ENCODE data around the gene HAS3.
"Not testable (repeated sequence)": the region's sequence is repeated elsewhere in the genome, so short reads cannot be mapped to it uniquely, and the experiment has no call there.

The HAS3 gene

GRCh38 chr16:69116906-69117305 lies 11.5 kb downstream of the HAS3 start:
- Mint-ChIP-seq H3K27ac (no peak overlapping the region), H3K27me3 (no peaks in the 10 kb centered on the region), H3K4me3 (no peak overlapping the region), H3K36me3 (ENCODE audit: low read depth) (peaks cover 100% of the 10 kb centered on the region), H3K9me3 (no peaks in the 10 kb centered on the region), H3K4me1 (ENCODE audit: low read depth) (peaks cover 5% of the 10 kb centered on the region)
- intact Hi-C loops (cut with micrococcal nuclease), result no loop called here

DNA sequence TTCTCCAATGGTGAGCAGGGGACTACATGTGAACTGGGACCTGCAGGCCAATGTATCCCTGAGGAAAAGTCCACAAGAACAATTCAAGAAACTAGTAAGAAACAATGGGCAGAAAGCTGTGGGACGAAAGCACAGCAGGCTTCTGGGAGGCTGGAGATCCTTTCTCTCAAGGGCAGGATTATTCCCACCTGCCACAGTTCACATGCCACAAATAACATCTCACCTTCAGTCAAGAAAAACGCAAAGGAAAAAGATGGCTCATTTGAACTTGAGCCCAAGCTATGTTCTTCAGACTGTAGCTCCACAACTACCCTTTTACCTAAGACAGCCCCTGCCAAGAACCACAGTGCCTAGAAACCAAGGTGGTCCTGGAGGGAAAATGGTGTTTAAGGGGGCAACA lies 13.0 kb downstream of the HAS3 start:
- intact Hi-C loops (cut with micrococcal nuclease), result no loop called here
- H3K36me3 Mint-ChIP-seq (ENCODE audit: low read depth), result peaks cover 95% of the 10 kb centered on the region
- no peak overlapping the region for H3K27ac Mint-ChIP-seq
- no peaks in the 10 kb centered on the region for H3K4me1 Mint-ChIP-seq (ENCODE audit: low read depth)
- H3K9me3 Mint-ChIP-seq, result no peaks in the 10 kb centered on the region
- no peak overlapping the region for H3K4me3 Mint-ChIP-seq
- H3K27me3 Mint-ChIP-seq, result no peaks in the 10 kb centered on the region

- no peaks in the 10 kb centered on the region for H3K27me3 Mint-ChIP-seq
- no peaks in the 10 kb centered on the region for H3K9me3 Mint-ChIP-seq
- H3K4me1 Mint-ChIP-seq (ENCODE audit: low read depth), result no peaks in the 10 kb centered on the region
- H3K36me3 Mint-ChIP-seq (ENCODE audit: low read depth), result peaks cover 89% of the 10 kb centered on the region
- intact Hi-C loops (cut with micrococcal nuclease), result no loop called here
- no peak overlapping the region for H3K4me3 Mint-ChIP-seq
- no peak overlapping the region for H3K27ac Mint-ChIP-seq
Measured at GRCh38 chr16:69118994-69119393, 13.5 kb downstream of the HAS3 start.

DNA sequence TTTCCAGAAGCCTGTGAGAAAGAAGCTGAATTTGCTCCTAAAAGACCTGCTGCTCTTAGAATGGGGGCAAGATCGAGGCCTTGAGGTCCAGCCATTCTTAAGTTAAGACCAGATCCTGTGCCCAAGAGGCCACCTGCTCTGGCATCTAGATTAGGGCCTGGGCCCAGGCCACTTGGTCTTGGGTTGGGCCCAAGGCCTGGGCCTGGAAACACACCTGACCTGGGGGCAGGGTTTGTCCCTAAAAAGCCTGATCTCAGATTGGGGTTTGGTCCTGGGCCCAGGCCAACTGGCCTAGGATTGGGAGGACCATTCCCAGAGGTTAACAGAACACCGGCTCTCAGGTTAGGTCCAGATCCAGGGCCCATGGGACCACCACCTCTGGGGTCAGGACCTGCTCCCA lies 14.1 kb downstream of the HAS3 start:
- H3K4me3 Mint-ChIP-seq, result no peak overlapping the region
- H3K4me1 Mint-ChIP-seq (ENCODE audit: low read depth), result no peaks in the 10 kb centered on the region
- H3K27me3 Mint-ChIP-seq, result no peaks in the 10 kb centered on the region
- intact Hi-C loops (cut with micrococcal nuclease), result no loop called here
- no peaks in the 10 kb centered on the region for H3K9me3 Mint-ChIP-seq
- no peak overlapping the region for H3K27ac Mint-ChIP-seq
- peaks cover 84% of the 10 kb centered on the region for H3K36me3 Mint-ChIP-seq (ENCODE audit: low read depth)

GRCh38 chr16:69120096-69120664 lies 14.7 kb downstream of the HAS3 start:
- Mint-ChIP-seq H3K9me3 (no peaks in the 10 kb centered on the region), H3K36me3 (ENCODE audit: low read depth) (peaks cover 78% of the 10 kb centered on the region), H3K27ac (no peak overlapping the region), H3K27me3 (no peaks in the 10 kb centered on the region), H3K4me3 (no peak overlapping the region), H3K4me1 (ENCODE audit: low read depth) (no peaks in the 10 kb centered on the region)
- intact Hi-C loops (cut with micrococcal nuclease), result loop anchor here (5.0 to 10.0 kb wide), 2 partner anchors 415 to 593 kb away; no protein-coding TSS in a partner anchor

DNA sequence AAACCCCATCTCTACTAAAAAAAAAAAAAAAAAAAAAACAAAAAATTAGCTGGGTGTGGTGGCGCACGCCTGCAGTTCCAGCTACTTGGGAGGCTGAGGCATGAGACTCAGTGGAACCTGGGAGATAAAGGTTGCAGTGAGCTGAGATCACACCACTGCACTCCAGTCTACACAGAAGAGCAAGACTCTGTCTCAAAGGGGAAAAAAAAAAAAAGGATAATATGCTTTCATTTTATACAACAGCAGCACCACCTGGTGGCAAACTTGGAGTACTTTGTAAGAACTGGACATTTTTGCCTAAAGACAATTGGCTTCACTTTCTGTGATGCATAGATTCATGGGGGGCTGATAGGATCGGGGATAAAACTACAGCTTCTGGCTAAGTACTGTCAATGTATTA lies 18.5 kb downstream of the HAS3 start:
- H3K36me3 Mint-ChIP-seq (ENCODE audit: low read depth), result peaks cover 64% of the 10 kb centered on the region
- peaks cover 12% of the 10 kb centered on the region for H3K4me1 Mint-ChIP-seq (ENCODE audit: low read depth)
- intact Hi-C loops (cut with micrococcal nuclease), result loop anchor here (2.0 to 10.0 kb wide), 3 partner anchors 221 to 597 kb away; no protein-coding TSS in a partner anchor
- no peak overlapping the region for H3K4me3 Mint-ChIP-seq
- H3K27me3 Mint-ChIP-seq, result no peaks in the 10 kb centered on the region
- no peak overlapping the region for H3K27ac Mint-ChIP-seq
- no peaks in the 10 kb centered on the region for H3K9me3 Mint-ChIP-seq

DNA sequence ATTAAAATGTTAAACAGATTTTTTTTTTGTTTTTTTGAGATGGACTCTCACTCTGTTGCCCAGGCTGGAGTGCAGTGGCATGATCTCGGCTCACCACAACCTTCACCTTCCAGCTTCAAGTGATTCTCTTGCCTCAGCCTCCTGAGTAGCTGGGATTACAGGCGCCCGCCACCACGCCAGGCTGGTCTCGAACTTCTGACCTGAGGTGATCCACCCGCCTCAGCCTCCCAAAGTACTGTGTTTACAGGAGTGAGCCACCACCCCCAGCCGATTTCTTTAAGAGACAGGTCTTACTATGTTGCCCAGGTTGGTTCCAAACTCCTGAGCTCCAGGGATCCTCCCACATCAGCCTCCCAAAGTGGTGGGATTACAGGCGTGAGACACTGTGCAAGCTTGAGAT lies 19.0 kb downstream of the HAS3 start:
- peaks cover 61% of the 10 kb centered on the region for H3K36me3 Mint-ChIP-seq (ENCODE audit: low read depth)
- H3K9me3 Mint-ChIP-seq, H3K4me3 Mint-ChIP-seq, H3K27me3 Mint-ChIP-seq, H3K27ac Mint-ChIP-seq: not testable (repeated sequence)
- intact Hi-C loops (cut with micrococcal nuclease), result loop anchor here (2.0 to 10.0 kb wide), 3 partner anchors 222 to 597 kb away; no protein-coding TSS in a partner anchor
- peaks cover 14% of the 10 kb centered on the region for H3K4me1 Mint-ChIP-seq (ENCODE audit: low read depth)

GRCh38 chr16:69124961-69125360 lies 19.5 kb downstream of the HAS3 start:
- peaks cover 56% of the 10 kb centered on the region for H3K36me3 Mint-ChIP-seq (ENCODE audit: low read depth)
- H3K27me3 Mint-ChIP-seq, H3K9me3 Mint-ChIP-seq, H3K27ac Mint-ChIP-seq, H3K4me3 Mint-ChIP-seq: not testable (repeated sequence)
- intact Hi-C loops (cut with micrococcal nuclease), result loop anchor here (2.0 to 10.0 kb wide), 3 partner anchors 222 to 598 kb away; no protein-coding TSS in a partner anchor
- peaks cover 18% of the 10 kb centered on the region for H3K4me1 Mint-ChIP-seq (ENCODE audit: low read depth)

- Mint-ChIP-seq H3K4me1 (ENCODE audit: low read depth) (peaks cover 23% of the 10 kb centered on the region), H3K27ac (no peak overlapping the region), H3K9me3 (no peaks in the 10 kb centered on the region), H3K27me3 (no peaks in the 10 kb centered on the region), H3K4me3 (no peak overlapping the region), H3K36me3 (ENCODE audit: low read depth) (peaks cover 46% of the 10 kb centered on the region)
- intact Hi-C loops (cut with micrococcal nuclease), result loop anchor here (10.0 kb wide), 1 partner anchor 421 kb away; no protein-coding TSS in a partner anchor
Measured at GRCh38 chr16:69126221-69126620, 20.8 kb downstream of the HAS3 start.

DNA sequence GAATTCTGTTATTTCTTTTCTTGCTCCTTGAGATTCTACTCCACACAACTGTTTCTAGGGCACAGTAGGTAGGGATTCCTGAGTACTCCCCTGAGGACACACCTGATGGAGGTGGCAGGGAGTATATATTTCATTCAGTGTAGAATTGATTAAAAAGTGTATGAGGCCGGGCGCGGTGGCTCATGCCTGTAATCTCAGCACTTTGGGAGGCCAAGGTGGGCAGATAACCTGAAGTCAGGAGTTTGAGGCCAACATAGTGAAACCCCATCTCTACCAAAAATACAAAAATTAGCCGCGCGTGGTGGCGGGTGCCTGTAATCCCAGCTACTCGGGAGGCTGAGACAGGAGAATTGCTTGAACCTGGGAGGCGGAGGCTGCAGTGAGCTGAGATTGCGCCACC lies 21.3 kb downstream of the HAS3 start:
- Mint-ChIP-seq H3K4me1 (ENCODE audit: low read depth) (peaks cover 26% of the 10 kb centered on the region), H3K36me3 (ENCODE audit: low read depth) (peaks cover 46% of the 10 kb centered on the region)
- not testable (repeated sequence) for H3K9me3 Mint-ChIP-seq, H3K27ac Mint-ChIP-seq, H3K4me3 Mint-ChIP-seq, H3K27me3 Mint-ChIP-seq
- intact Hi-C loops (cut with micrococcal nuclease), result loop anchor here (10.0 kb wide), 1 partner anchor 422 kb away; no protein-coding TSS in a partner anchor

GRCh38 chr16:69127966-69128510 lies 22.6 kb downstream of the HAS3 start:
- Mint-ChIP-seq H3K9me3 (no peaks in the 10 kb centered on the region), H3K27me3 (no peaks in the 10 kb centered on the region), H3K4me3 (no peak overlapping the region), H3K4me1 (ENCODE audit: low read depth) (peaks cover 30% of the 10 kb centered on the region), H3K36me3 (ENCODE audit: low read depth) (peaks cover 50% of the 10 kb centered on the region), H3K27ac (no peak overlapping the region)
- intact Hi-C loops (cut with micrococcal nuclease), result loop anchor here (10.0 kb wide), 1 partner anchor 423 kb away; no protein-coding TSS in a partner anchor

DNA sequence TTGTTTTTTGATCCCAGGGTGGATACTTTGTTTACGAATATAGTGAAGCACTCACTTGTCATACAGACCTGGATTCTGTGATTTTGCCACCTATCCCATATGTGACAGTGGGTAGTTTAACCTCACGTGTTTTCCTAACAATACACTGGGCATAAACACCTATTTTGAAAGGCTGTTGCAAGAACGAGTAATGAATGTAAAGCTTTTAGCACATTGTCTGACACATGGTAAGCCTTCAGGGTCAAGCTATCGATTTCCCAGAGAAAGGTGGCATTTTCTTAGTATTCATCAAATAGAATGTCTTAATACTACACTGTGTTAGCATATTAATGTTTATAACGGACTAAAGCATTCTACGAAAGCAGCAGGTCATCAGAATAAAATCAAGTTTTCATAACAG lies 25.0 kb downstream of the HAS3 start:
- no peak overlapping the region for H3K27ac Mint-ChIP-seq
- H3K4me3 Mint-ChIP-seq, result no peak overlapping the region
- H3K36me3 Mint-ChIP-seq (ENCODE audit: low read depth), result peaks cover 55% of the 10 kb centered on the region
- intact Hi-C loops (cut with micrococcal nuclease), result no loop called here
- H3K4me1 Mint-ChIP-seq (ENCODE audit: low read depth), result peaks cover 51% of the 10 kb centered on the region
- H3K9me3 Mint-ChIP-seq, result no peaks in the 10 kb centered on the region
- no peaks in the 10 kb centered on the region for H3K27me3 Mint-ChIP-seq

- Mint-ChIP-seq H3K36me3 (ENCODE audit: low read depth) (peaks cover 59% of the 10 kb centered on the region), H3K4me1 (ENCODE audit: low read depth) (peaks cover 54% of the 10 kb centered on the region), H3K4me3 (peak overlapping the region; percentile 84), H3K27ac (peak overlapping the region; percentile 88), H3K9me3 (no peaks in the 10 kb centered on the region), H3K27me3 (no peaks in the 10 kb centered on the region)
- intact Hi-C loops (cut with micrococcal nuclease), result no loop called here
Measured at GRCh38 chr16:69131167-69131838, 25.9 kb downstream of the HAS3 start.

DNA sequence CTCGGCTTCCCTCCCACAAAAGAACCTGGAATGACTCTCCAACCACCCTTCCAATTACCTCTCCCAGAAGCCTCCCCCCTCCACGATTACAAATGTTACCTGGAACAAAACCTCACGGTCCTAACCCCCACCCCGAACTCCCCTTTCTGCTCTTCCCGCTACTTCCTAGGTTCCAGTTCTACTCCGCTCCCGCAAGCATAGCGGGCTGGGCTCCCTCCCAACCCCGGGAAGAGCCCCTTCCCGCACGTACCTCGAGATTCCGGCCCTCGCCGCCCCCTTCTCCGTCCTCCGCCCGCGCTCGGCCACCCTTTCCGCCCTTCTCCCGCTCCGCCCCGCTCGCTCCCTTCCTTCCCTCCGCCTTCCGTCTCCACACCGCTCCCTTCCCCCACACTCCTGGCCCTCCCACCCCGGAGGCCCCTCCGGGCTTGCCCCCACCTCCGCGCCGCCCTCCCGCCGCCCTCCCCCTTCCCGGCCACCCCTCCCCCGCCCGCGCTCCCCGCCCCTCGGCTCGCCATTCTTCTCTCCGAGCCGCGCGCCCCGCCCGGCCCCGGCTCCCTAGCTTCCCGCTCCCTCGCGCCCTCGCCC lies 26.5 kb downstream of the HAS3 start:
- intact Hi-C loops (cut with micrococcal nuclease), result loop anchor here (2.0 kb wide), 1 partner anchor 179 kb away; the partner anchor contains the start of gene VPS4A
- Mint-ChIP-seq H3K9me3 (no peaks in the 10 kb centered on the region), H3K27me3 (no peaks in the 10 kb centered on the region), H3K27ac (peak overlapping the region; percentile 88), H3K4me3 (peak overlapping the region; percentile 84), H3K36me3 (ENCODE audit: low read depth) (peaks cover 60% of the 10 kb centered on the region), H3K4me1 (ENCODE audit: low read depth) (peaks cover 54% of the 10 kb centered on the region)

Data from dendritic cell treated with granulocyte-macrophage colony-stimulating factor and Interleukin-4, amounts not matched to agents 40 ng/mL and 50 ng/mL, for 4 days (primary cell).